Adrenal gland (tissue), 5 donors: ENCODE data around the gene CLUH.

Source experiments
- CTCF ChIP-seq, 6 experiments: fragments of 450-650 bp in 4 of 6; fragments of 200-600 bp in 2 of 6; sonication (generic) in 1 of 6; IDR thresholded peaks; 1 replicate in 5 of 6; 2 replicates in 1 of 6; pipeline versions ENCODE4 v1.5.1 to v1.8.0; 2016 to 2021; ENCODE audit warnings: antibody characterized with exemption in 6 of 6, mild to moderate bottlenecking in 2 of 6, moderate library complexity in 1 of 6
- POLR2A ChIP-seq, 2 donors: fragments of 450-650 bp; IDR thresholded peaks; one replicate each; pipeline ENCODE4 v1.6.1; 2017; ENCODE audit warnings: antibody characterized with exemption in 2 of 2, mild to moderate bottlenecking in 2 of 2, moderate library complexity in 1 of 2
- donor health status: DM: no; HTN: no; CAD: no.

- TF ChIP-seq CTCF (IDR thresholded peaks at IDR 0.05) (no peak), POLR2A (IDR thresholded peaks at IDR 0.05) (no peak)
Observed at GRCh38 chr17:2680961-2681360, 30.6 kb downstream of the CLUH start.
